ENCODE measurements around the gene TMEM270. TPM values are rescaled to one million over a fixed set of nuclear protein-coding genes. Genes with fewer than 3 reads are reported as not detected.

The TMEM270 gene
- total RNA-seq, 1 experiment from 2014 or later: 1.1 TPM

DNA sequence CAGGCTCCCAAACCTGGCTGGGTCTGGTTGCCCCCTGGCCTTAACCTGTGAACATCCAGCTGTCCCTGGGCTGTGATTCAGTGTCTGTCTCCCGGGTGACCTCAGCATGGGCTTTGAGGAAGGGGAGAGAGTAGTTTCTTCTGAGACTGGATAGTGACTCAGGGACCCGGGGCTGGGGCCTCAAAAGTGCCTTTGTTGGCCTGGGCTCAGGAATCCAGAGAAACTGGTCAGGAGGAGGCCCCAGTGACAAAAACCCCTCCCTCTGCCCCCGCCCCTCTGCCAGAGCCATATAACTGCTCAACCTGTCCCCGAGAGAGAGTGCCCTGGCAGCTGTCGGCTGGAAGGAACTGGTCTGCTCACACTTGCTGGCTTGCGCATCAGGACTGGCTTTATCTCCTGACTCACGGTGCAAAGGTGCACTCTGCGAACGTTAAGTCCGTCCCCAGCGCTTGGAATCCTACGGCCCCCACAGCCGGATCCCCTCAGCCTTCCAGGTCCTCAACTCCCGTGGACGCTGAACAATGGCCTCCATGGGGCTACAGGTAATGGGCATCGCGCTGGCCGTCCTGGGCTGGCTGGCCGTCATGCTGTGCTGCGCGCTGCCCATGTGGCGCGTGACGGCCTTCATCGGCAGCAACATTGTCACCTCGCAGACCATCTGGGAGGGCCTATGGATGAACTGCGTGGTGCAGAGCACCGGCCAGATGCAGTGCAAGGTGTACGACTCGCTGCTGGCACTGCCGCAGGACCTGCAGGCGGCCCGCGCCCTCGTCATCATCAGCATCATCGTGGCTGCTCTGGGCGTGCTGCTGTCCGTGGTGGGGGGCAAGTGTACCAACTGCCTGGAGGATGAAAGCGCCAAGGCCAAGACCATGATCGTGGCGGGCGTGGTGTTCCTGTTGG, 30.0 kb upstream of the TMEM270 start, which contains the start of gene CLDN4:
TSS of gene CLDN4 (plus strand) at position 316 of the 903 bp plus-strand sequence. CDS start at position 522, 206 bp downstream.
- DNase-seq (ENCODE audit: low read depth, low spot score) (peak; percentile 93), ATAC-seq (peak; percentile 51)
- TF ChIP-seq CEBPB (IDR thresholded peaks at IDR 0.05; ENCODE audit: low read depth) (no peak), YY1 (IDR thresholded peaks at IDR 0.05; ENCODE audit: extremely low read depth, insufficient replicate concordance, low read depth, low read length) (peak; percentile 73), SP1 (IDR thresholded peaks at IDR 0.05; ENCODE audit: low read depth) (no peak), CBX3 (IDR thresholded peaks at IDR 0.05; ENCODE audit: low read depth) (no peak), SRF (IDR thresholded peaks at IDR 0.05; ENCODE audit: low read depth) (no peak), SIN3A (IDR thresholded peaks at IDR 0.05; ENCODE audit: low read depth) (no peak), RAD21 (IDR thresholded peaks at IDR 0.05; ENCODE audit: low read depth) (no peak), EZH2 (IDR thresholded peaks at IDR 0.05) (no peak), ELF1 (IDR thresholded peaks at IDR 0.05; ENCODE audit: borderline replicate concordance, low read depth) (no peak), TCF7L2 (IDR thresholded peaks at IDR 0.05; ENCODE audit: borderline replicate concordance, extremely low read depth, insufficient read depth, insufficient read length) (no peak), EZH2phosphoT487 (IDR thresholded peaks at IDR 0.05; ENCODE audit: borderline replicate concordance) (no peak), POLR2A (IDR thresholded peaks at IDR 0.05; ENCODE audit: borderline replicate concordance, extremely low read depth, insufficient read depth, insufficient read length) (peak; percentile 98), POLR2AphosphoS5 (IDR thresholded peaks at IDR 0.05; ENCODE audit: low read depth, low read length) (peak; percentile 100), ZFX (IDR thresholded peaks at IDR 0.05) (no peak)
- TF ChIP-seq, protein P1, sequence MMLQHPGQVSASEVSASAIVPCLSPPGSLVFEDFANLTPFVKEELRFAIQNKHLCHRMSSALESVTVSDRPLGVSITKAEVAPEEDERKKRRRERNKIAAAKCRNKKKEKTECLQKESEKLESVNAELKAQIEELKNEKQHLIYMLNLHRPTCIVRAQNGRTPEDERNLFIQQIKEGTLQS (IDR thresholded peaks at IDR 0.05): no peak
- TF ChIP-seq, protein P2, sequence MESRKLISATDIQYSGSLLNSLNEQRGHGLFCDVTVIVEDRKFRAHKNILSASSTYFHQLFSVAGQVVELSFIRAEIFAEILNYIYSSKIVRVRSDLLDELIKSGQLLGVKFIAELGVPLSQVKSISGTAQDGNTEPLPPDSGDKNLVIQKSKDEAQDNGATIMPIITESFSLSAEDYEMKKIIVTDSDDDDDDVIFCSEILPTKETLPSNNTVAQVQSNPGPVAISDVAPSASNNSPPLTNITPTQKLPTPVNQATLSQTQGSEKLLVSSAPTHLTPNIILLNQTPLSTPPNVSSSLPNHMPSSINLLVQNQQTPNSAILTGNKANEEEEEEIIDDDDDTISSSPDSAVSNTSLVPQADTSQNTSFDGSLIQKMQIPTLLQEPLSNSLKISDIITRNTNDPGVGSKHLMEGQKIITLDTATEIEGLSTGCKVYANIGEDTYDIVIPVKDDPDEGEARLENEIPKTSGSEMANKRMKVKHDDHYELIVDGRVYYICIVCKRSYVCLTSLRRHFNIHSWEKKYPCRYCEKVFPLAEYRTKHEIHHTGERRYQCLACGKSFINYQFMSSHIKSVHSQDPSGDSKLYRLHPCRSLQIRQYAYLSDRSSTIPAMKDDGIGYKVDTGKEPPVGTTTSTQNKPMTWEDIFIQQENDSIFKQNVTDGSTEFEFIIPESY (IDR thresholded peaks at IDR 0.05; ENCODE audit: extremely low read depth, insufficient replicate concordance, low read length): no peak
- TF ChIP-seq, protein P3, sequence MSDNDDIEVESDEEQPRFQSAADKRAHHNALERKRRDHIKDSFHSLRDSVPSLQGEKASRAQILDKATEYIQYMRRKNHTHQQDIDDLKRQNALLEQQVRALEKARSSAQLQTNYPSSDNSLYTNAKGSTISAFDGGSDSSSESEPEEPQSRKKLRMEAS (IDR thresholded peaks at IDR 0.05): no peak
- TF ChIP-seq, protein P4, sequence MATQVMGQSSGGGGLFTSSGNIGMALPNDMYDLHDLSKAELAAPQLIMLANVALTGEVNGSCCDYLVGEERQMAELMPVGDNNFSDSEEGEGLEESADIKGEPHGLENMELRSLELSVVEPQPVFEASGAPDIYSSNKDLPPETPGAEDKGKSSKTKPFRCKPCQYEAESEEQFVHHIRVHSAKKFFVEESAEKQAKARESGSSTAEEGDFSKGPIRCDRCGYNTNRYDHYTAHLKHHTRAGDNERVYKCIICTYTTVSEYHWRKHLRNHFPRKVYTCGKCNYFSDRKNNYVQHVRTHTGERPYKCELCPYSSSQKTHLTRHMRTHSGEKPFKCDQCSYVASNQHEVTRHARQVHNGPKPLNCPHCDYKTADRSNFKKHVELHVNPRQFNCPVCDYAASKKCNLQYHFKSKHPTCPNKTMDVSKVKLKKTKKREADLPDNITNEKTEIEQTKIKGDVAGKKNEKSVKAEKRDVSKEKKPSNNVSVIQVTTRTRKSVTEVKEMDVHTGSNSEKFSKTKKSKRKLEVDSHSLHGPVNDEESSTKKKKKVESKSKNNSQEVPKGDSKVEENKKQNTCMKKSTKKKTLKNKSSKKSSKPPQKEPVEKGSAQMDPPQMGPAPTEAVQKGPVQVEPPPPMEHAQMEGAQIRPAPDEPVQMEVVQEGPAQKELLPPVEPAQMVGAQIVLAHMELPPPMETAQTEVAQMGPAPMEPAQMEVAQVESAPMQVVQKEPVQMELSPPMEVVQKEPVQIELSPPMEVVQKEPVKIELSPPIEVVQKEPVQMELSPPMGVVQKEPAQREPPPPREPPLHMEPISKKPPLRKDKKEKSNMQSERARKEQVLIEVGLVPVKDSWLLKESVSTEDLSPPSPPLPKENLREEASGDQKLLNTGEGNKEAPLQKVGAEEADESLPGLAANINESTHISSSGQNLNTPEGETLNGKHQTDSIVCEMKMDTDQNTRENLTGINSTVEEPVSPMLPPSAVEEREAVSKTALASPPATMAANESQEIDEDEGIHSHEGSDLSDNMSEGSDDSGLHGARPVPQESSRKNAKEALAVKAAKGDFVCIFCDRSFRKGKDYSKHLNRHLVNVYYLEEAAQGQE (IDR thresholded peaks at IDR 0.05; ENCODE audit: low read depth): no peak
- peak within 1 kb of the TSS; percentile 99 for H3K9ac ChIP-seq (ENCODE audit: low read length)
- peaks cover 23% of the 10 kb centered on the region for H3K79me2 ChIP-seq (ENCODE audit: insufficient read depth, low read length)
- no peaks in the 10 kb centered on the region for H3K27me3 ChIP-seq (ENCODE audit: insufficient read depth, low read length)
- POLR2A ChIA-PET: interaction anchor here (0.8 to 5.4 kb wide), 12 partner anchors 8 to 90 kb away, joined by 3 to 87 read pairs (median 7); partner anchors contain the start of genes ABHD11, CLDN3 and METTL27
- H3K4me2 ChIP-seq (ENCODE audit: low read length): peak within 1 kb of the TSS; percentile 99
- no peaks in the 10 kb centered on the region for H4K20me1 ChIP-seq (ENCODE audit: insufficient read depth)
- CTCF ChIA-PET: no interaction called here
- H3K27ac ChIP-seq (ENCODE audit: low read depth, low read length): peak within 1 kb of the TSS; percentile 96
- peak within 1 kb of the TSS; percentile 93 to 96 for H3K4me3 ChIP-seq (replicated peaks in 1 of 2; ENCODE audit: low read depth in 1 of 2, low read length in 2 of 2)
- H3K4me1 ChIP-seq (ENCODE audit: control insufficient read depth in 1 of 2, insufficient read depth in 2 of 2, low read length in 2 of 2): peaks cover 65 to 89% of the 10 kb centered on the region in 2 experiments
- no peak within 1 kb of the TSS for H2AFZ ChIP-seq (ENCODE audit: low read depth, low read length, poor library complexity, severe bottlenecking)
- H3K36me3 ChIP-seq (ENCODE audit: control insufficient read depth in 1 of 2, insufficient read depth in 2 of 2, low read length in 2 of 2): 0 out of 4 replicates have a peak, but pooled peaks cover 0 to 7% of the 10 kb centered on the region in 2 experiments
- H3K9me3 ChIP-seq (ENCODE audit: control insufficient read depth in 1 of 2, insufficient read depth in 1 of 2, low read depth in 1 of 2, low read length in 2 of 2): no peaks in the 10 kb centered on the region
- RAD21 ChIA-PET (ENCODE audit: low non-redundant PET in 1 of 2, low total read pairs in 2 of 2, uncharacterized antibody in 2 of 2, unreplicated experiment in 2 of 2): no interaction called here
- BruUV-seq (replicated peaks): TSS peak; percentile 88
- H3K9me2 ChIP-seq (ENCODE audit: insufficient read depth): no peaks in the 10 kb centered on the region
- intact Hi-C loops (cut with micrococcal nuclease): no loop called here

All from HCT116 (cell line).